Inferior parietal cortex (tissue), 1 donor: ENCODE measurements around the gene LAD1.

Experiments
- DNase-seq: peaks from one replicate; pipeline ENCODE4 v3.0.0-alpha.2; 2016; ENCODE audit errors: extremely low spot score

The LAD1 gene

DNA sequence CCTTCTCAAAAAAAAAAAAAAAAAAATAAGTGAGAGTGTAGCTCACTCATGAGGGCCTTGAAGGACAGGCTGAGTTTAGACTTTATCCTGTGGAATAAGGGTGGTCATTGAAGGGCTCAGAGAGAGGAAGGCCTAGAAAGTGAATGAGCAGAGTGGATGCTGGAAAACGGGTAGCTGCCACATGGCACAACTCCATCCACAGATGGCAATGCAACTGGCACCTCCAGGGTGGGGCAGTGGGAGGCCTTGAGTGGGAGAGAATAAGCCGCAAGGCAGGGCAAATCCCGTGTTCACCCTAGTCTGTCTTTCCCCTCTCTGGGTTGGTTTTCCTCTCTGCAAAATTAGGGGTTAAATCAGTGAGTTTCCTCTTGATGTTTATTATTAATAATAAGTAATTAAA is 19.3 kb upstream of the LAD1 start:
- no peak for DNase-seq

DNA sequence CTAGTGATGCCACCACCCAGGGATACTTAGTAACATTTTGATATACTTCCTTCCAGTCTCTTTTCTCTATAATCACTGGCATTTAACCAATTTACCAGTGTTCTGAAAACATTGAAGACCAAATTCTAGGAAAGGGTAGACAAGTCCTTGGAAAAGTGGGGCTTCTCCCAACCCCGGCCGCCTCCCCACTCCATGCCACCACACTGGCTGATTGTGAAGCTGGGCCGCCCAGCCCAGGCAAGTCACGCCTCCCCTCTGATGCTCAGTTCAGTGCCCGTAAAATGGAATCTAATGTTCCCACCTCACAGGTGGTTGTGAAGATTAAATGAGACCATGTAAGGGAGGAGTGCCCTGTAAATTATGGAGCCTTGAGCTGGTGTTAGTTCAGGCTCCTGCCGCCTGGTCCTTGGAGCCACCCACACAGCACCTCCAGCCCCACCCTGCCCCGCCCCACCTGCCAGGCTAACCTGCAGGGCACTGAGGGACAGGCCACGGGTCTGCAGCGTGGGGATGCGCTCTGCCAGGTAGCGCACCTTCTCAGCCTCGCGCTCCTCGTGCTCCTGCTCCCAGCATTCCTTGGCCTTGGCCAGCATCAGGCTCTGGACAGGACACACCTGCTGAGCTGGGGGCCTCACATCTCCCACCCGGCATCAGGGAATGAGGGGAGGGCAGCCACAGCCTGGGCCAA is 15.1 kb upstream of the LAD1 start:
- DNase-seq, result no peak

- DNase-seq, result no peak
These were observed 12.2 kb upstream of the LAD1 start for GRCh38 chr1:201411292-201411691.

GRCh38 chr1:201409440-201409839 is 10.3 kb upstream of the LAD1 start:
- no peak for DNase-seq

GRCh38 chr1:201408834-201409200 is 9.7 kb upstream of the LAD1 start:
- DNase-seq, result no peak

GRCh38 chr1:201408176-201408833 is 9.2 kb upstream of the LAD1 start:
- DNase-seq, result peak; percentile 75

- no peak for DNase-seq
These were observed 7.8 kb upstream of the LAD1 start for GRCh38 chr1:201406831-201407406.

DNA sequence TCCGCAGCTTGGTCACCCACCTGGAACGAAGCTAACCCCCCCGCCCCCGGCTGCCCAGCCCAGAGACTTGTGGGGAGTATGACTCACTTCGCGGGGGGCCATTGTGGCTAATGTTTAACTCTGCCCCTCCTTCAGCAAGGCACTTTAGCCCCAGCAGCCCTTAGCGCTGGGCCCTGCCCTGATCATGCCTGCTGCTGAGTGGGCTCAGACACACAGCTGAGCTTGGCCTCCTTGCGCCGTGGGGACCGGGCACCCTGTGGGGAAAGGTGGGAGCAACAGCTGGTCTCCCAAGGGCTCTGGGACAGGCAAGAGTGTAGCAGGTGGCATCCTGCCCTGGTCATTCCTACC is 6.3 kb upstream of the LAD1 start:
- DNase-seq, result no peak

DNA sequence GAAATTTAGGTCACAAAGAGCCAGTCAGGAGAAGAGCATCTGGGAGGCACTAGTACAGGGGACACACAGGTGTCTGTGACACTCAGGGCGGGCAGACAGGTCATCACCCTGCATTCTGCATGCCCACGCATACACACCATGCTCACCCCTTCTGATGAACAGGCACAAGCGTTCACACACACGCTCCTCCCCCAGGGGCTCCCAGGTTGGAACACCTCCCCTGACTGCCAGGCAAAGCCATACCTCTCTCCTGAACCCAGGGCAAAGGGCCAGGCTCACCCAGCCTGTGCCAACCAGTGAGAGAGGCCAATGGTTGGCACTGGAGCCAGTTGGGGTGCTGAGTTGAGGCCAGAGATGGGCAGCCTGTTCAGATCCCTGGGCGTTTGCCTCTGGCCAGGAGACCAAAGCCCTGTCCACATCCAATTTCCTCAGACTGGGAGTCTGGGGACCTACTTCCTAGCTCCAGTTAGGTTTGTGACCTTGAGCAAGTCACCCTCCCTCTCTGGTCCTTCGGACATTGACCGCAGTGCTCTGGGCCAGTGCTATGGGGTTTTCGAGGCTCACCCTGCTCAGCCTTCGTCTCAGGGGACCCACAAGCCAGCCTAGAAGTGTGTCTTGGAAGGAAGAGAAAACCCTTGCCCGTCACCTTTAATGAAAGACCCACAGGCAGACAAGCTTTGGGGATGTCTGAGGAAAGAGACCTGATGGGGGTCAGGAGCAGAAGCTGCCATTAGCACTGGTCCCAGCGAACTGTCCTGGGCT is 5.8 kb upstream of the LAD1 start:
- DNase-seq, result no peak

DNA sequence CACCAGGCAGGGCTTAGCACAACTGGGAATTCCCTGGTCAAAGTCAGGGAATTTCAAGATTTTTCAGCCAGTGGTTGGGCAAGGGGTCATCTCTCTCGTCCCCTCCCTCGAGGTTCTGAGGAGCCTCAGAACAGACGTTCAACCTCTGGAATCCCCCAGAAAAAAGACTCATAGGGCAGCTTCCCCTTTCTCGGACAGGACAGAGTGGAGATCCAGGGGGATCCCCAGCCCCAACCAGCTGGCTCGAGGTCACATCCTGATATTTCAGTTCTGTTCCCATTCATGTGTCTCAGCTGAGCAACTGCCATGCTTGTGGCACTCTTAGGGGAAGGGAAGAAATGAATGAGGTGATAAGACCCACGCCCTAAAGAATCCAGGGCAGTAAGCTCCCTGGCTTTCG is 4.9 kb upstream of the LAD1 start:
- DNase-seq, result no peak

DNA sequence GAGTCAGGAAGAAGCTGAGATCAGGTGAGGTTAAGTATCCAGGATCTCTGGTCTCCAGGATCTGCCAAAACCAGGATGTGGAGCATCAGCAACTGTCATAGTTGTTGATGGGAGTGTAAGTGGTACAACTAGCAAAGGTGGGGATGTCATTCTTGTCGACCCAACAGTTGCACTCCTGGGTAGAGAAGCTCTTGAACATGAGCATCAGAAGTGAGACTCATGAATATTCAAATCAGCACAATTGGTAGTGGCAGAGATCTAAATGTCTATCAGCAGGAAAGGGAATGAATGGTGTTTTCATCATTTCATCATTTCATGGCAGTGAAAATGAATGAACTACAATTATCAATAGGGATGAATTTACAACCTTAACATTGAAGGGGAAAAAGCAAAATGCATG is 4.2 kb upstream of the LAD1 start:
- DNase-seq, result no peak

DNA sequence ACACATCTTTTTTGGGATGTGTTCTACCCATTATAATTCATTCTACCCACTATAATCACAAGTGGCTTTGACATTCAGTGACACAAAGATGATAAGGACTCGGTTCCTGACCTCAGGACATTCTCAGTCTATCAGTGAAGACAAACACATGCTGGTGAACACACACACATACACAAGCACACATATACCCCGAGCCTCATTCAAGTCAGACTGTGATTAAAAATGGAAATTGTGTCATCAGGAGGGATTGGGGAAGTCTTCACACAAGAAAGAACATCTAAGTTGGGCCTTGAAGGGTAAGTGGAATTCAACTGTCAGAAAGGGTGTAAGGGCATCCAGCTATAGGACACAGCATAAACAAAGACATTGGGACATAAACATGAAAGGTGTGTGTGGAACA is 2.6 kb upstream of the LAD1 start:
- no peak for DNase-seq

GRCh38 chr1:201400852-201401230 is 1.7 kb upstream of the LAD1 start:
- DNase-seq, result no peak

- DNase-seq, result no peak
These were observed 1.2 kb upstream of the LAD1 start for GRCh38 chr1:201400212-201400851.

DNA sequence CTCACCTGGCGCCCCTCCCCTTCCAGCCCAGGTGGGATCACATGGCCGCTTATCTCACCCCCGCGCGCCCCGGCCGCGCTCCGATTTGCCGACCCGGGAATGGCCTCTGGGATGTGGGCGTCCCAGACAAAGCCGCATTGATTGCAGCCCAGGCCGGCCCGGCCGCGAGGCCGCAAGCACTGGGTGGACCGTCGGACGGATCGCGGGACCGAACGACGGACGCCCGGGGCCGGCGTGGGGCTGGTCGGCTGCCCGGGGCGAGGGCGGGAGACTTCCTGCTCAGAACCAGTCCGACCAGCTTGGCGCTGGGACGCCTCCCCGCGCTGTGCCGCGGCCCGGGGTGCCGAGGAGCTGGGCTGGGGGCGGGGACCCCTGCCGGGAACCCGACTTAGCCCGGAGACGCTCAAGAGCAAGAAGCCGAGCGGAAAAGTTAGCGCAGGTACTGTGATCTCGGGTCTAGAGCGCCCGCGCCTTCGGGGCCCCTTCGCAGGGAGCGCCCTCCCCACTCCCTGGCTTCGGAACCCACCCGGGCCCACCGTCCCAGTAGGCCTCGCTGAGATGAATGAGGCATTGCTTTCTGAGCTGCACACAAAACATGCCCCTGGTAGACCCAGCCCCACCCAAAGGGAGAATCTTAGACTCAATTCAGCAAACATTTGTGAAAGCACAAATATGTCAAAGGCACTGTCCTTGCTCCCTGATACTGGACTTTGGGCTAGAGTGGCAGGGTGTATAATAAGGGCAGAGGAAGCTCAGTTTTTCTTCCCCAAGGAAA is 415 bp upstream of the LAD1 start:
- no peak for DNase-seq

DNA sequence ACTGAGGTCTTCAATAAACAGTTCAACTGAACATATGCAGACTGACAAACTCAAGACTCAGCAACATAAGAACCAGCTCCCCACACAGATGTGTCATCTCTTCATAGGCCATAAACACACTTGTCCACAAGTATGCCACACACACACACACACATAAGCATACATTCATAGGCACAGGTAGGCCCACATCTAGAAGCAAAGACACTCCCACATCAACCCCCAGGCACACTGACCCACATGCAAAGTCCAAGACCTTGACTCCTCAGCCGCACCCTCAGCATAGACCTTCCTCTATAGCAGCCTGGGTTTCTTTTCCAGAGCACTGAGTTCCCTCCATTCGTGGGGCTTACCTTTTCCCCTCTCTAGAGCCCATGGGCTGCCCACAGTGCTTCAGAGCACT is 1.4 kb downstream of the LAD1 start:
- no peak for DNase-seq

GRCh38 chr1:201396861-201397464 is 2.2 kb downstream of the LAD1 start:
- DNase-seq, result no peak

DNA sequence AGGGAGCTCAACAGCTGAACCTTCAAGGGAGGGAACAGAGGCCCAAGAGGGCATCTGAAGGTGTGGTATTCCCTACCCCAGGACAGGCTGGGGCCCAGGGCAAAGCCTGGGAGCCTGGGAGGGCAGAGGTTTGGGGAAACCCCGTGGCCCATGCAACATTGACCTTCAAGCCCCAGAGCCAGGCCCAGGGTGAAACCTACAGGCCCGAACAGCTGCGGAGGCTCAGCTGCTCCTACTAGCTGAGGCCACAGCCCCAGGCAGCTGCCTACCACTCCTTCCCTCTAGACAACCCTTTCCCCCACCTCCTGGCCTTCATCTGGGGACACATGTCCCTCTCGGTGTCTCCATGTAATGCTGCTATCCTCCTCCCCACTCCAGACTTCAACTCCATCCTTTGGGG is 3.2 kb downstream of the LAD1 start:
- no peak for DNase-seq

- no peak for DNase-seq
These were observed 4.5 kb downstream of the LAD1 start for GRCh38 chr1:201394591-201394990.

GRCh38 chr1:201393076-201393475 is 6.0 kb downstream of the LAD1 start:
- DNase-seq, result no peak
